ENCODE data around the gene ECT2L.

Gene ECT2L

DNA sequence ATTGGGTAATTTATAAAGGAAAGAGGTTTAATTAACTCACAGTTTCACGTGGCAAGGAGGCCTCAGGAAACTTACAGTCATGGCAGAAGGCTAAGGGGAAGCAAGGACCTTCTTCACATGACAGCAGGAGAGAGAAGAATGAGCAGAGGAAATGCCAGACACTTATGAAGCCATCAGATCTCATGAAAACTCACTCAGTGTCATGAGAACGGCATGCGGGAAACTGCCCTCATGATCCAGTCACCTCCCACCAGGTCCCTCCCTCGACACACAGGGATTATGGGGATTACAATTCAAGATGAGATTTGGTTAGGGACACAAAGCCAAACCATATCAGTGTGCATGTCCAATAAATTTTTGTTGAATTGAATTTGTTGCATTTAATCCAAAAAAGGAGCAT, 52.0 kb downstream of the ECT2L start:
- no peak for DNase-seq (ENCODE audit: low read depth in 1 of 2, low spot score in 1 of 2)
- in situ Hi-C loops (cut with HindIII; ENCODE audit: low pct_unique_long_range_greater_than_20kb, low sequenced_read_pairs), result no loop called here
- TF ChIP-seq JUND (IDR thresholded peaks at IDR 0.05; ENCODE audit: low read depth), result no peak

DNA sequence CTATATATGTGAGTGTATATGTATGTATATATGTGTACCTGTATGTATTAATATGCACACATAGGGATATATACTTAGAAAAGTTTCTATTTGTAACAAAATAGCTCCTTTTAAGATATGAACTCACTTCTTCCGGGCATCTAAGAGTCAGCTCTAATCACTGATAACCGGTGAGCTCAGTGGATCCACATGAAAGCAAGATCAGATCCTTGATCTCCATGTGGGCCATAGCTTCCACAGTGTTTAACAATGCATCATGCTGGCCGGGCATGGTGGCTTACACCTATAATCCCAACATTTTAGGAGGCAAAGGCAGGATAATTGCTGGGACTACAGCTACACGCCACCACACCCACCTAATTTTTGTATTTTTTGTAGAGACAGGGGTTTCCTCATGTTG, 52.6 kb downstream of the ECT2L start:
- TF ChIP-seq JUND (IDR thresholded peaks at IDR 0.05; ENCODE audit: low read depth), result no peak
- in situ Hi-C loops (cut with HindIII; ENCODE audit: low pct_unique_long_range_greater_than_20kb, low sequenced_read_pairs), result no loop called here
- no peak for DNase-seq (ENCODE audit: low read depth in 1 of 2, low spot score in 1 of 2)

DNA sequence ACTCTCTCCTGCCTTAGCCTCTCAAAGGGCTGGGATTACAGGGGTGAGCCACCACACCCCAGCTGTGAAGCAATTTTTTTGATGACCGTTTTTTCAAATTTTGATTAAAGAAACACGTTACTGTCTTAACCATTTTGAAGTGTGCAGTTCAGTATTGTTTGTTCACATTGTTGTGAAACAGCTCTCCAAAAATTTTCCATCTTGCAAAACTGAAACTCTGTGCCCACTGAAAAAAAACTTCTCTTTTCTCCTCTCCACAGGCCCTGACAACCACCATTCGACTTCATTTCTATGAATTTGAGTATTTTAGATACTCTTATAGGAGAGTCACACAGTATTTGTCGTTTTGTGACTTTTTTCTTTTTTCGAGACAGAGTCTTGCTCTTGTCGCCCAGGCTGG, 53.9 kb downstream of the ECT2L start:
- no peak for TF ChIP-seq JUND (IDR thresholded peaks at IDR 0.05; ENCODE audit: low read depth)
- in situ Hi-C loops (cut with HindIII; ENCODE audit: low pct_unique_long_range_greater_than_20kb, low sequenced_read_pairs), result no loop called here
- DNase-seq (ENCODE audit: low read depth in 1 of 2, low spot score in 1 of 2), result no peak

DNA sequence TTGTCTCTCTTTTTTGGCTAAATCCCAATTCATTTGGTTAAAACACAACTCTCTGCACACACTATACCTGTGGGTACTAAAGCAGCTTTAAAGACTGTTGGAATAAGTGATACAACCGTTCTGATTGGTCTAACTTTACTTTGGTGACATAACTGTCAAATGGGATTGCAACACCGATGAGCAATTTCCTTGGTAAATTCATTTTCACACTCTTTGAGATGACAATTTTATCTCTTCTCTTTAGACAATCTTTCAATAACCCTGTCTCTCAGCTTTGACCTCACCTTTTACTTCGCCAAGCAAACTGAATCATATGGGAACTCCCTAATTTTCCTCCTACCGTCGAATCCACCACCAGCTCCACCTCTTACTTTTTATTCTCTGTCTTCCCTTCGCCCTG, 60.8 kb downstream of the ECT2L start:
- no peak for TF ChIP-seq JUND (IDR thresholded peaks at IDR 0.05; ENCODE audit: low read depth)
- DNase-seq (ENCODE audit: low read depth in 1 of 2, low spot score in 1 of 2), result no peak
- in situ Hi-C loops (cut with HindIII; ENCODE audit: low pct_unique_long_range_greater_than_20kb, low sequenced_read_pairs), result no loop called here

DNA sequence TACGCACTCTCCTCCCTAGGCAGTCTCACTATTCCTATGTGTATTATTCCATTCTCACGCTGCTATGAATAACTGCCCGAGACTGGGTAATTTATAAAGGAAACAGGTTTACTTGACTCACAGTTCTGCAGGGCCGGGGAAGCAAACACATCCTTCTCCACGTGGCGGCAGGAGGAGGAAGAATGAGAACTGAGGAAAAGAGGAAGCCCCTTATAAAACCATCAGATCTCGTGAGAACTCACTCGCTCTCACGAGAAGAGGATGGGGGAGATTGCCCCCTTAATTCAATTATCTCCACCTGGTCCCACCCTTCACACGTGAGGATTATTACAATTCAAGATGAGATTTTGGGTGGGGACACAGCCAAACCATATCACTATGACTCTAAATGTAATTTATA, 61.9 kb downstream of the ECT2L start:
- in situ Hi-C loops (cut with HindIII; ENCODE audit: low pct_unique_long_range_greater_than_20kb, low sequenced_read_pairs), result no loop called here
- DNase-seq (ENCODE audit: low read depth in 1 of 2, low spot score in 1 of 2), result no peak
- TF ChIP-seq JUND (IDR thresholded peaks at IDR 0.05; ENCODE audit: low read depth), result no peak

DNA sequence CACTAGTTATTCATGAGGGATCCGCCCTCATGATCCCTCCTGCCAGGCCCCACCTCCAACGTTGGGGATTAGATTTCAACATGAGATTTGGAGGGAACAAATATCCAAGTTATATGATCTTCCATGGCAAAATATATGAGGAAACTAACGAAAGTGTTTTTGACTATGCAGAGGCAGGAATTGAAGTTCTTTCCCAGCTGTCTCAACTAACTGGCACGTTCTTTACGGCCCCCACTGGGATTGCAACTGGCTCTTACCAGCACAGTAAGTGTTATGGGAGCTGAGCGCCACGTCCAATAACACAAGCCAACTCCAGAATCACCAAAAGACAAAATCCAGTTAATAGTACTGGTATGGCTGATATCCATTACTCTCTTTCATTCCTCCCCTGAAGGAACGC, 66.6 kb downstream of the ECT2L start:
- no peak for DNase-seq (ENCODE audit: low read depth in 1 of 2, low spot score in 1 of 2)
- in situ Hi-C loops (cut with HindIII; ENCODE audit: low pct_unique_long_range_greater_than_20kb, low sequenced_read_pairs), result no loop called here
- no peak for TF ChIP-seq JUND (IDR thresholded peaks at IDR 0.05; ENCODE audit: low read depth)

DNA sequence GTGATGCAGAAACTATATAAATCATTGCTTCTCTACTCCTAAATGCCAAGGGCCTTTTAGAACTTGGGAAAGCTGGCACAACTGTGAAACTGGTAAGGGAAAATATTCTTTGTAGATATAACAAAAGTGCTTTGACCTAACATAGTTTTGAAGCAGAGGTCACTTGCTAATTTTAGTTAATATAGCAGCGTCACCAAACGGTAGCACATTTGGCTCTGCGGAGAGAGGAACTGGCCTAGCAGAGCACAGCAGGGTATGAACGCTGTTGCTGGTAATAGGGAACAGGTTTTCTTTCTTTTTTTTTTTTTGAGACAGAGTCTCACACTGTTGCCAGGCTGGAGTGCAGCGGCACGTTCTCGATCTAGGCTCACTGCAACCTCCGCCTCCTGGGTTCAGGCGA, 67.4 kb downstream of the ECT2L start:
- DNase-seq (ENCODE audit: low read depth in 1 of 2, low spot score in 1 of 2), result no peak
- TF ChIP-seq JUND (IDR thresholded peaks at IDR 0.05; ENCODE audit: low read depth), result no peak
- in situ Hi-C loops (cut with HindIII; ENCODE audit: low pct_unique_long_range_greater_than_20kb, low sequenced_read_pairs), result no loop called here

DNA sequence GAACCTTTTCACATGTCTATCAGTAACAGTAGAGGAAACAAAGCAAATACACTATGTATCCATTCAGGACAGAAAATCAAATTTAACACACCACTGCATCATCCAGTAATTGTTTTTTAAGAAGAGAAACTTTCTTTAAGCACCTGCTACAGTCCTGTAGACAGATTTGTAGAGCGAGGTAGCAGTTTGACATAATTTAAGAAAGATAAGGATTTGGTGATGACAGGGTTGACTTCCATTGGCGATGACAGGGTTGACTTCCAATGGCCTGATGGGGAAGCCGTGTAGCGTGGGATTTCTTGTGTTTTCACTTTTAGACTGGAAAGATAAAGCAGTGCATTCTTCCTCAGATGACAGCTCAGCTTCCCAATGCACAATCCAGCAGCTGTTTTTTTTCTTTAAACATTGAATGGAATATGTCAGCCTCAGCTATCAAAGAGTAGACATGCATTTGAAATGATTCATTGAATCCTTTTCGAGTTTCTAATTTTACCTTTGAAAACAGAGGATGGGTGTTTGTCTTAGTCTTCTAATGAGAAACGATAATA, 68.5 kb downstream of the ECT2L start:
- no peak for TF ChIP-seq JUND (IDR thresholded peaks at IDR 0.05; ENCODE audit: low read depth)
- in situ Hi-C loops (cut with HindIII; ENCODE audit: low pct_unique_long_range_greater_than_20kb, low sequenced_read_pairs), result no loop called here
- no peak for DNase-seq (ENCODE audit: low read depth in 1 of 2, low spot score in 1 of 2)

DNA sequence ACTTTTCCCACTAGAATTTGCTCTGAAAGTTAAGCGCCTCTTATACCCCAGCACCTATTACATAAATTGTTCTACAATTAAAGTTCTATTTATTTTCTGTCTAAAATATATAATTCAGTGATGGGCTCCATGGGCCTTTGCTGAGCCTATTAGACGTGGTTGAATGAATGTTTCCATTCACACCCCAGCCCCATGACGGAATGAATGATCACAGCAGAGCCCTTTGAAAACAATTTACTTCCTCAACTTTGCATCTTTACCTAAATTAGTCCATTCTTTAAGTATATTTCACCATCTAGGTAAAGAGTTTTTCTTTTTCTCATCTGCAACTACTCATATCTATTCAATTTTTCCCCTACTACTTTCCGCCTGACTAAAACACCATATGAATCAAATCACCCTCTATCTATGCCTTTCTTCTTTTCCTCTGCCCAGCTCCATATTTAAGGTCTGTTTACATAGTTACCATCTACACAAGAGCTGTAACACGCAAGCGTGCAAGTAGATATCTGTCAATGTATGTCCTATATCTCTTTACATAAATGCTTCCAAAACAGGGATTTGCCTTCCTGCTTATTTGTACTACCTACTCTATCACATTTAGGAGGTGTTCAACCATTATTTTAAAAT, 69.7 kb downstream of the ECT2L start:
- in situ Hi-C loops (cut with HindIII; ENCODE audit: low pct_unique_long_range_greater_than_20kb, low sequenced_read_pairs), result no loop called here
- no peak for DNase-seq (ENCODE audit: low read depth in 1 of 2, low spot score in 1 of 2)
- TF ChIP-seq JUND (IDR thresholded peaks at IDR 0.05; ENCODE audit: low read depth), result no peak

DNA sequence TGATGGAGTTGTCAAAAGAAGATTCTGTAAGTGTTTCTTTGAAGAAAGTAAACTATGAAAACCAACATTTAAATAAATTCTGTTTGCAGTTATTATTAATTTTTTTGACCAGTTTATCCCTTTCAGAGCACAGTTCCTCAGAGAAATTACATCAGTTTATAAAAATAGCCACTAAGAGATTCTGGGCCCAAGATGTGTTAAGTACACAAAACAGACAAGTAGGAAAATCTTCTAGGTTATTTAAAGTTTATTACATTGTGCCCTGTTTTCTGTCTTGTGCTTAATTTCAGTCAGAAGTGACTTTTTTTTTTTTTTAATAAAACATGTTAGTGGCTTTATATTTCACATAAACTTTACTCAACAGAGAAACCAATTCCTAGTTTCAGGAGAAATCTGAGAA, 72.3 kb downstream of the ECT2L start:
- no peak for DNase-seq (ENCODE audit: low read depth in 1 of 2, low spot score in 1 of 2)
- TF ChIP-seq JUND (IDR thresholded peaks at IDR 0.05; ENCODE audit: low read depth), result no peak
- in situ Hi-C loops (cut with HindIII; ENCODE audit: low pct_unique_long_range_greater_than_20kb, low sequenced_read_pairs), result no loop called here

DNA sequence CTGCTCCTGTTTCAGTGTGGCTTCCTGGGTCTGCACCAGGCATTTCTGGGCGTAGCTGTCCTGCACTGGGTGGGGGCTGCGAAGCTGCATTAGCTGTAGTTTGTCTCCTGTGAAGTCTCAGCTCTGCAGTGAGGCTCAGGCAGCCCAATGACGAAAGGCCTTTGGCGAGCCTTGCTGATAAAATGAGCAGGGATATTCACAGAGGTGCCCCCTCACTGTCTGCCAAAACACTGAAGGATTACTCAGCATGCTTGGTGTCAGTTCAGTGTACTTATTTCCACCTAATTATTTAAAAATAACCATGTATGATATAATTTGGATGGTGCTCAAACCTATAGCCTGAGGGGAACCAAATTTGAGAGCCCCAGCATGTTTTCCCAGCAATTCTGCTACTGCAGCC, 73.5 kb downstream of the ECT2L start:
- in situ Hi-C loops (cut with HindIII; ENCODE audit: low pct_unique_long_range_greater_than_20kb, low sequenced_read_pairs), result no loop called here
- no peak for TF ChIP-seq JUND (IDR thresholded peaks at IDR 0.05; ENCODE audit: low read depth)
- DNase-seq (ENCODE audit: low read depth in 1 of 2, low spot score in 1 of 2), result no peak

DNA sequence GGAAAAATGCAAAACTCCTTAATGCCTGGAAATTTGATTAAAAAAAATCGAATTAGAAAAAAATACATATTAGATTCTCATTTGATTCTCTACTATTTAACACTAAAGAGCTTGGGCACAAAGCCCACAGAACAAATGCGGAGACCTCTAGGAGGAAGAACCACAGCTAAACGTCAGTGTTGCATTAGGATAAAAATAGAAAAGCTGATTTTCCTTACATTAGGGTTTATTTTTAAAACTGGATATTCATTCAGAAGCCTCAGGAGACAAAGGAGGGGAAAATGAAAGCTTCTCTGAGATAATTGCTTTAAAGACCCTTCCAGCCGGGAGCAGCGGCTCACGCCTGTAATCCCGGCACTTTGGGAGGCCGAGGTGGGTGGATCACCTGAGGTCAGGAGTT, 77.3 kb downstream of the ECT2L start:
- DNase-seq (ENCODE audit: low read depth in 1 of 2, low spot score in 1 of 2), result no peak
- in situ Hi-C loops (cut with HindIII; ENCODE audit: low pct_unique_long_range_greater_than_20kb, low sequenced_read_pairs), result no loop called here
- no peak for TF ChIP-seq JUND (IDR thresholded peaks at IDR 0.05; ENCODE audit: low read depth)

DNA sequence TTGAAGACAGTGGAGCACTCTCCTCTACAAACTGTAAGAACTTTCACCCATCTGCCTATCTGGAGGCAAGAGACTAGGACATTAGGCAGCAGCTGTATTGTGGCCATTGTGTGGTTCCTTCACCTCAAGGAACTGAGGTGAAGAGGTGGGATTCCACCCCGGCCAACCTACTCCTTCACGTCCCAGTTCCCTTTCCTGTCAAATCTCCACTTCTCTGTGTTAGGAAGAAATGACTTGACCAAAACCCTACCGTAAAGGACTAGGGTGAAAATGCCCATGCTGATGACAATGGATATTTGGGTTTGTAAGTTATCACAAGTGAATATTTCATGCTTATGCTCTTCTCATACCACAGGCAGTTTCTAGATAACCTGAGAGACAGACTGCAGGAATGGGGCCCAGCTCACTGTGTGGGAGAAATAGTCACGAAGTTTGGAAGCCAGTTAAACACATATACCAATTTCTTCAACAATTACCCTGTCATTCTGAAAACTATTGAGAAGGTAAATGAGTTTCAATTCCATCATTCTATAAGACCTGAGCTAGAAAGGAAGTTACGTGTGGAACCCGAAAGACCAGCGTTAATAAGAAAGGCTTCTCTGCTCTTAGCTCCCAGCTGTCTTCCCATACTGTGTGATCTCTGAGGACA, 86.6 kb downstream of the ECT2L start:
- TF ChIP-seq JUND (IDR thresholded peaks at IDR 0.05; ENCODE audit: low read depth), result no peak
- no peak for DNase-seq (ENCODE audit: low read depth in 1 of 2, low spot score in 1 of 2)
- in situ Hi-C loops (cut with HindIII; ENCODE audit: low pct_unique_long_range_greater_than_20kb, low sequenced_read_pairs), result no loop called here
